HG03025 (cell line): ENCODE data around the gene MYO19.
"Not testable (repeated sequence)": the region's sequence is repeated elsewhere in the genome, so short reads cannot be mapped to it uniquely, and the experiment has no call there.

ENCODE experiments used
- ATAC-seq: cut with Tn5 transposase; IDR thresholded peaks from one replicate; pipeline ENCODE4 v1.9.1; 2021; ENCODE audit warnings: mild to moderate bottlenecking, moderate library complexity; ENCODE audit not compliant: unreplicated experiment, low FRiP score

The MYO19 gene

DNA sequence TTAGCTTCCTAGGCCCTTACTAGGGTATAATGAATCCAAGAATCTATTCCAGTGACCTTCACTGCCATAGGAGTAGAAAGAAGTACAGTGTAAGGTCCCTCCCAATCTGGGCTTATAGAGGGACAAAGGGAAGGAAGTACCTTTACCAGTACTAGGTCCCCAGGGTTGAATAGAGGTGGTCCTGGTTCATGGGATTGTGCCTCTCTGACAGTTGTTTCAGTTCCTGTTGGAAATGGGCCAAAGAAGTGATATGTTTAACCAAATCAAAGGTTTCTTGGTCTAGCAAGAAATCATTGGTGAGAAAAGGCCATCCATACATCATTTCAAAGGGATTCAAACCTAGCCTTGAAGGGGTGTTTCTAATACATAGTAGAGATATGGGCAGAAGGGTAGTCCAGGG is 64.2 kb downstream of the MYO19 start:
- no peak for ATAC-seq

DNA sequence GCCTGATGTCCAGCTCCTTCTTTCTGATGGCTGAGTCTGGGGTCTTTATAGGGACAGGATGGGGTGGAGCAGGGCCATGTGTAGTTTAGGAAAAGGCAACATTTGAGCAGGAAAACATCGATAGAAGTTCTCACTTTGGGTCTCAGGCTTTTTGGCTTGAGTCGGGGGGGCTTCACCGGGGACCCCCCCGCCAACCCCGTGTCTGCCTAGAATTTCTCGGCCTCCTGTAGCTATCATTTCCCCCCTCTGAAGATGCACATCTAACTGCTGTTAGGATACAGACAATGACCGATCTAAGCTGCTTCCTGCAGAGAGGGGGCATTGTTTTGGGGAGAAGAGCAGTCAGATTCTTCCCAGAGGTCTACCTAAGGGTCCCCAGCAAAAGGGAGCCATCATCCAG is 64.9 kb downstream of the MYO19 start:
- ATAC-seq, result no peak

DNA sequence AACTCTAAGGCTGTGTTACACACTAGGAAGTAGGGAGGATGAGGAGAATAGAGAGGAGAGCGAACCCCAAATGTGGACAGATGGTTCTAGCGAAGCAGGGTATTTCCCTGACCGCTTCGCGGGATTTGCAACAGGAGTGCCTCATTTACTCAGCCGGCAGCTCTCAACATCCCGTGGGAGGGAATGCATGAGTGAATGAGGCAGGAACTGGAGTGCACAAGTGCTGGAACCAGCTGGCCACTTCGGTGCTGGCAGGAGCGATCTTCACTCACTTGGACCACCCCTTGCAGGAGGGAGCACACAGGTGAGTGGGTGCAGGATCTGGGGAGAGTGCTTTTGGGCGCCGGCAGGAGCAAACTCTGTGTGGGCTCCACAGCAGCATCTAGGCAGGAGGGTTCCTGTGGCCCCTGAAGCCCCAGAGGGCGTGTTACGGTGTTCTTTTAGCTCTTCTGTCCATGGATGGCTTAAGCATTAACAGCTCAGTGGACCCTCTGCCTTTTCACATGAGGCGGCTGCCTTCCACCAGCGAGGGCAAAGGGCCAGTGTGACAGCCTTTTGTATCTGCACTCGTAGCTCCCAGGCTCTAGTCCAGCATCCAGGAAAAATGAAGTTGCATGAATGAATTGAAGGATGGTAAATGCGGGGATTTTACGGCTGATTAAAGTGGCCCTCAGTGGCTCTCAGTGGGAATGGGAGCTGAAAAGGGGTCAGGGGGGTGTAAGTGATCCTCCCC is 65.6 kb downstream of the MYO19 start:
- ATAC-seq, result no peak

DNA sequence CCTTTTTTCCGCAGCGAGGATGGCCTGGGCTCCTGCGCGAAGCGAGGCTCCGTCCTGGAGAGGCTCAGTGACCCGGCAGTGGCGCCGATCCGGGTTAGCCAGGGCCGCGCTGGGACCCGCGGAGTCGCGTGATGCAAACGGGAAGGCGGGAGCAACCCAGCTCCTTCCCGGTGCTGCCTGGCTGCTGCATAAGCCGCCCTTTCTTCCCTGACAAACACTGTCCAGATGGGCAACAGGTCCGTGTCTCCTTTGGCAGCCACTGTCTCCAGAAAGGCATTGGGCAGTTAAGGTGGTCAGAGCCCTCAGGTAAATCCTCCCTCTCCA is 69.9 kb downstream of the MYO19 start:
- ATAC-seq, result no peak

DNA sequence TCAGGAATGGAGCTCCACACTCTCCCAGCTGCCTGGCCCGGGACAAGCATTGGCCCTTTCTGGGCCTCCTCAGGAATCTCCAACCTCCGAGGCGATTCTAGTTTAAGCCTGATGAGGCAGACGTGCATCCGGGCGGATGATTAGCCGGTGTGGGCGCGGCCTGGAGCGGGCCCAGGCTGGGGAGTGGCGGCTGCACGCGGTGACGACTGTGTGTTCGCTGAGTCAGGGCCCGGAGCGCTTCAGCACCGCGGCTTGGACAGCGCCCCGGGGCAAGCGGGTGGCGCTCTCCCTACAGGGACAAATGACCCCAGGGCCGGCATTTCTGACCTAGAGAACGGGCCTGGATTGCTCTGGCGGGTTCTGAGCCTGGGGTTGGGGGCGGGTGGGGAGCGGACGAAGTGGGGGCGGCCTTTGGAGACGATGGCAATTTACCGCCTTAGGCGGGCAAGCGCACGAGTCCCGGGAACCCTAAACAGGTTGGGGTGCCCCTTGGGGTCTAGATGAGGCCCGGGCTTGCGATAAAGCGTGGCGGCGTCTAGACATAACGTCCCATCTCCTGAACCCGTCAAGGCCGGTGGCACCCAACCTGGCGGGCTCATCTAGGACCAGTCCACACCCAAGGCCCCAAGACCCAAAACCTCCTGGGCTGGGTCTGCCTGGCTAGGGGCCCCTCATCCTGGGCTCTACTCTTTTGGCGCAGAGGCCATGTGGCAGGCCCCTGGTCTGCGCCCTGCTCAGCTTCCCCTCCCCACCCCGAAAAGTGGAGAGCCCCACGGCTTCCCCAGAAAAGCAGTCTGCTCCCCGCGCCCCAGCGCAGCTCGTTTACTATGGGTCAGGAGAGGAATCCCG is 70.5 kb downstream of the MYO19 start:
- ATAC-seq, result no peak

DNA sequence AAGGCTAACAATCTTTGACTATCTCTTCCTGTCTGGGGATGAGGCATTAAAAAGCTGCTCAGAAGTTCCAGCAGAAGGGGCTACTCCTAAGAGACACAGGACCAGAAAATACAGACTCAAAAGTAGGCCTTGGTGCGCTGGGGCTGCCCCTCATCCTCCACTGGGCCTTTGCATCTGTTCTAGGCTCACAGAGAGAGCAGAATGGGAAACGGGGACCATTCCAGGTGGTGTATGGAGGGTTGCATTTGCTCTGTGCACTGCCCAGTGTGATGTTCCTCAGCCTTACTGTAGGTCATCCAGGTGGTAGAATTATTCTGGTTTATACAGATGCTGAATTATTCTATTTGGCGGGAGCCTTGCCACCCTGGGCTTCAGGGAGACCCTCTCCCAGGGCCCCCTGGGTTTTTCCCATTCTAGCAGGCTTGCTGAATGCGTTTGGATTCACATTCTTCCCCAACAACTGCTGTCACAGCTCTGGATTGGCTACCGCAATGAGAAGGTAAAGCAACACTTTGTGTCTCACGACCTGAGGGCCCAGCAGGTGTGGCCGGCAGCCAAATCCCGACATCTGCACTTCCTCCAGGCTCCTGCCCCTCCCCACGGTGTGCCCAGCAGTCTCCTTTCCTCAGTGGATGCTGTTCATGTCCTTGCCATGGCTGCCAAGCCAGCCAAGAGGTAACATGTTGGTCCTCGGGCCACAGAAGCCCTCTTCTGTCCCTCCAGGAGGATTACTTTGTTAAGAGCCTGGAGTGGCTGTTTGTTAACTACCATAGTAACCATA is 73.1 kb downstream of the MYO19 start:
- ATAC-seq, result no peak

DNA sequence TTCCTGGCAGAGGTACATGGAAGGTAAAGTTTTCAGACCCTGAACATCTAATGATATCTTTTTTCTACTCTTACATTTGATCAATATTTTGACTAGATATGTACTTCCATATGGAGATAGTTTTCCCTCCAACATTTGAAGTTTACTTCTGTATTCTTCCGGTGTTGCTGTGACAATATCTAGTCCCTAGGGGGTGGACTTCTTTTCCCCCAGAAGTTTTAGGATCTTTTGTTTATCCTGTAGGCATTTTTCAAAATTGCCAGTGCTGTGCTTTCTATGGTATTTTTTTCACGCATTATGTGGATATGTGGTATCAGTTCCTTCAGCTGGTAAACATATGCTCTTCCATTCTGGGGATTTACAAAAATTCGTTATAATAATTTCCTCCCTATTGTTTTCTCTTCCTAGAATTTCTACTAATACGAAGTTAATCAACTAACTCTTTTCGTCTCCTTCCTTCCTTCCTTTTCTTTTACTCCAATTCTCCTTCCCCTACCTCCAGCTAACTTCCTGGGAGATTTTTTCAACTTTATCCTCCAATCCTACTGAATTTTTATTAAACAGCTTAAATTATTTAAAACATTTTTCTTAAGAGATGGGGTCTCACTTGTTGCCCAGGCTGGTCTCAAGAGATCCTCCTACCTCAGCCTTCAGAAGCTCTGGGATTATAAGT is 74.3 kb downstream of the MYO19 start:
- ATAC-seq, result no peak

DNA sequence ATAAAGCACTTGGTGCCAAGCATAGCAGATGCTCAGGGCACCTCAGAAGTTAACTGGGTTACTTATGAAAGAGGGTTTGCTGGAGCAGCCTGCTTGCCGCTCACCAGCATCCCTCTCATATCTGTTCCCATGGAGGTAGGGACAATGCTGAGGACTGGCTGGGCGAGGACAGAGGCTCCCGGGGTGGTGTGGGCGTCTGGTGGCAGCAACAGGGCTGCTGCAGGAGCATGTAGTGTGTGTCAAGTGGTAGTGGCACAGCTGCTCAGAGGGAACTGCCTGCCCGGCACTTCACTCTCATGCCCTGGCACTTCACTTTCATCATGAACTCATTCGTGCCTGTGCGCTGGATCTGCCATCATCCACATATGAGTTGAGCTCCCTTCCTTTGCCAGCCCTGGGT is 75.1 kb downstream of the MYO19 start:
- no peak for ATAC-seq

DNA sequence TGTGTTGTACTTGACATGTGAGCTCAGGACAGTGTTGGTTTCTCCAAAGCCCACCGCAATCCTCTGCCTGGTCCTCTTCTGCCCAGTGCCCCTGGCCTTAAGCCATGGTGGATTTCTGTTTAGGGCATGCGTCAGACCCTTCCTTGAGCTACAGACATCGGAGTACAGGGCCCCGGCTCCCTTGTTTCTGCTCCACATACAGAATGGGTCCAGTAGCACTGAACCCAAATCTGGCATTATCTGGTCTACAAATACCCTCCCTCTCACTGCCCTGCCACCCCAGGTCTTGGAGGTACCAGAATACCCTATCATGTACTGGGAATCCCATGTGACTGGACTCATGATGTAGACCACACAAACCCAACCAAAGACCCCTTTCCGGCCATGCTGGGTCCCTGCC is 75.6 kb downstream of the MYO19 start:
- no peak for ATAC-seq

DNA sequence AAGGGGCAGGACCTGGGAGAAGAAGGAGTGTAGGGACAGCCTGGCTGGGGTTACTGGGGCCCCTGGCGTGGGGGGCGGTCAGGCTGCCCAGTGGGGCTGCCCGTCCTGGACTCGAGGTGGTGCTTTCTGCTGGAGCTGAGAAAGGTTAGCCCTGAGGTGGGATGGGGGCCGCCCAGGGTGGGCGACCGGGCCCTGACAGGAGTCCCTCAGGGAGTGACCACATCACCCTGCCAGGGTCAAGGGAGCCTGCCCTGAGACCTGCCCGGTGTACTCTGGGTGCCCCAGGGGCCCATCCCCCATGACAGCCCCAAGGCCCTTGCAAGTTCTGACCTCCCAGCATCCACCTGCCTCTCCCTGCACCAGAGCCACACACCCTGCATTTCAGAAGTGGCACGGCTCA is 77.0 kb downstream of the MYO19 start:
- not testable (repeated sequence) for ATAC-seq

DNA sequence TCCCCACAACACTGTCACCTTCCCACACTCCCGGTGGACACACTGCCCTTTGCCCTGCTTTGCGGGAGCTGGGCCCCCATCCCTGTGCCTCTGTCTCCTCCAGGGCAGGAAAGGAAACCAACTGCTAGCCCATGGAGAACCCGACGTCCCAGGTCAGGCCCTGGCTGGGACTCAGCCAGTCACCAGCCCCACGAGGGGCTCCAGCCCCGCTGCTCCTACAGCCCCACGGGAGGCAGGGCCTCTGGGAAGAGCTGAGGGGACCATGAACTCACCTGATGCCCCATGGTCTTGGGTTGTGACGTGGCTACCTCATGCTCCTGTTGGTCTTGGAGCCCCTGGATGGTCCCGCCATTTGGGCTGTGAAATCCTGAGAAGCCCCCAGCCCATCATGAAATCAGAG is 81.8 kb downstream of the MYO19 start:
- ATAC-seq, result not testable (repeated sequence)

DNA sequence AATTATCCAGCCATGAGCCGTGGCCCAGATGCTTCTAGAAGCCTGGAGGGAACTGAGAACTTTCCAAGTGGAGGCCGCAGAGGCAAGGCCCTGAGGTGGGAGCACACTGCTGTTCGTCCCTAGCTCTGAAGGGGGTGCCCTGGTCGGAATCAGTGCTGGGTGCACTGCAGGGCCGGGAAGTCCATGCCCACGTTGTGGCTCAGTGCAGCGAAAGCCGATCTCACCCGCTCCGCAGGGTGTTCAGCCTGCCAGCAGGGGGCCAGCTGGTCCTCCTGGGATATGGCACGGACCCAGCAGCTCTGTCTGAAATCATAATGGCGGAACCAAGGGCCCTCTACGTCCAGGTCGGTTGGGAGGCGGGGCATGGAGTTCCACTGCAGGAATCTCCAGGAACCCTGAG is 84.7 kb downstream of the MYO19 start:
- not testable (repeated sequence) for ATAC-seq
